CD14-positive monocyte (primary cell): ENCODE data around the gene ERBB4. TPM values are rescaled to one million over a fixed set of nuclear protein-coding genes. Genes with fewer than 3 reads are reported as not detected.
"Not testable (repeated sequence)": the region's sequence is repeated elsewhere in the genome, so short reads cannot be mapped to it uniquely, and the experiment has no call there.

ENCODE experiments used
- DNase-seq, 3 donors: peaks; one replicate each; pipeline ENCODE4 v3.0.0-alpha.2; 2011 to 2022
- H2AFZ ChIP-seq: 2 replicates; pipeline ENCODE4 v1.6.0; 2012; ENCODE audit warnings: mild to moderate bottlenecking, low read depth, low read length, inconsistent platforms; ENCODE audit not compliant: insufficient read depth, poor library complexity, severe bottlenecking
- H3K27ac ChIP-seq, 2 donors: 1 replicate in 1 of 2; 2 replicates in 1 of 2; pipeline ENCODE4 v1.5.1; 2012 to 2013; ENCODE audit warnings: low read length in 2 of 2, control low read depth in 1 of 2, inconsistent platforms in 1 of 2, low read depth in 1 of 2, mild to moderate bottlenecking in 1 of 2
- H3K27me3 ChIP-seq, 2 donors: one replicate each; pipeline versions ENCODE4 v1.6.0 to v1.6.1; 2011 to 2013; ENCODE audit warnings: low read length in 2 of 2; ENCODE audit not compliant: control insufficient read depth in 2 of 2, insufficient read depth in 2 of 2
- H3K36me3 ChIP-seq, 2 donors: replicated peaks in 1 of 2; 1 replicate in 1 of 2; 2 replicates in 1 of 2; pipeline versions ENCODE4 v1.5.1 to v1.6.1; 2012 to 2013; ENCODE audit warnings: low read length in 2 of 2, control low read depth in 1 of 2, inconsistent platforms in 1 of 2, mild to moderate bottlenecking in 1 of 2; ENCODE audit not compliant: insufficient read depth in 2 of 2, control insufficient read depth in 1 of 2
- H3K4me1 ChIP-seq, 2 donors: 1 replicate in 1 of 2; 2 replicates in 1 of 2; pipeline versions ENCODE4 v1.5.1 to v1.6.1; 2012 to 2013; ENCODE audit warnings: low read length in 2 of 2, control low read depth in 1 of 2, inconsistent platforms in 1 of 2, mild to moderate bottlenecking in 1 of 2, moderate library complexity in 1 of 2; ENCODE audit not compliant: insufficient read depth in 2 of 2, control insufficient read depth in 1 of 2
- H3K4me2 ChIP-seq: replicated peaks from 2 replicates; pipeline ENCODE3; 2012; ENCODE audit warnings: low read length, moderate library complexity, mild to moderate bottlenecking; ENCODE audit not compliant: poor library complexity, severe bottlenecking; ENCODE audit errors: extremely low read depth
- H3K4me3 ChIP-seq, 3 experiments: fragments of 200-600 bp in 1 of 3; sonication (generic) in 1 of 3; replicated peaks in 1 of 3; 1 replicate in 2 of 3; 2 replicates in 1 of 3; pipeline ENCODE4 v1.5.1; 2011 to 2013; ENCODE audit warnings: low read length in 3 of 3, mild to moderate bottlenecking in 3 of 3, control low read depth in 2 of 3, low read depth in 2 of 3, inconsistent platforms in 1 of 3, moderate library complexity in 1 of 3
- H3K79me2 ChIP-seq: 2 replicates; pipeline ENCODE4 v1.6.0; 2012; ENCODE audit warnings: mild to moderate bottlenecking, control low read depth, inconsistent platforms, low read length, moderate library complexity; ENCODE audit not compliant: insufficient read depth
- H3K9ac ChIP-seq: 2 replicates; pipeline ENCODE4 v1.6.0; 2017; ENCODE audit warnings: low read length, mild to moderate bottlenecking; ENCODE audit not compliant: insufficient read depth, poor library complexity, severe bottlenecking
- H3K9me3 ChIP-seq, 2 donors: replicated peaks in 1 of 2; 1 replicate in 1 of 2; 2 replicates in 1 of 2; pipeline versions ENCODE4 v1.5.1 to v1.6.1; 2012 to 2013; ENCODE audit warnings: low read length in 2 of 2, control low read depth in 1 of 2; ENCODE audit not compliant: control insufficient read depth in 1 of 2, insufficient read depth in 1 of 2
- H4K20me1 ChIP-seq: 2 replicates; pipeline ENCODE4 v1.6.0; 2012; ENCODE audit warnings: mild to moderate bottlenecking, low read length, control low read depth, moderate library complexity; ENCODE audit not compliant: insufficient read depth
- H3K27ac Mint-ChIP-seq, 7 donors: one replicate each; pipeline ENCODE4 v1.8.0; 2020; ENCODE audit warnings: mild to moderate bottlenecking in 7 of 7, mixed read lengths in 7 of 7, moderate library complexity in 6 of 7, inconsistent platforms in 2 of 7
- H3K27me3 Mint-ChIP-seq, 3 donors: one replicate each; pipeline ENCODE4 v1.8.0; 2021 to 2022; ENCODE audit warnings: low read depth in 3 of 3, mild to moderate bottlenecking in 3 of 3, mixed read lengths in 3 of 3, moderate library complexity in 3 of 3, inconsistent platforms in 1 of 3
- H3K36me3 Mint-ChIP-seq, 2 donors: one replicate each; pipeline ENCODE4 v1.8.0; 2020; ENCODE audit warnings: mixed read lengths in 2 of 2, inconsistent platforms in 1 of 2, mild to moderate bottlenecking in 1 of 2
- H3K4me1 Mint-ChIP-seq: one replicate; pipeline ENCODE4 v1.8.0; 2020; ENCODE audit warnings: mild to moderate bottlenecking, mixed read lengths
- H3K4me3 Mint-ChIP-seq, 2 donors: one replicate each; pipeline ENCODE4 v1.8.0; 2020; ENCODE audit warnings: mild to moderate bottlenecking in 2 of 2, mixed read lengths in 2 of 2, moderate library complexity in 1 of 2
- H3K9me3 Mint-ChIP-seq, 7 donors: one replicate each; pipeline ENCODE4 v1.8.0; 2020 to 2022; ENCODE audit warnings: mixed read lengths in 7 of 7, mild to moderate bottlenecking in 6 of 7, moderate library complexity in 6 of 7, inconsistent platforms in 2 of 7
- WGBS: methylation state at CpG from one replicate; pipeline ENCODE4 v1.1.5; 2013; ENCODE audit warnings: missing lambda C conversion rate; ENCODE audit not compliant: insufficient coverage; 5-methylcytosine and 5-hydroxymethylcytosine counted together
- intact Hi-C, 2 donors: fragments of 100-400 bp; cut with micrococcal nuclease; formaldehyde crosslinking; loops; one replicate each; pipeline versions ENCODE4 v1.15.0 to v1.15.1; 2023
- polyA plus RNA-seq, 3 donors: library from polyadenylated mRNA; depleted of rRNA in 1 of 3; unstranded in 2 of 3; stranded (reverse) in 1 of 3; fragments of 300-500 nt in 2 of 3; fragments of >200 nt in 1 of 3; fragmentation: Illumina TruSeq in 2 of 3; gene quantifications; 1 replicate in 2 of 3; 2 replicates in 1 of 3; pipeline ENCODE4 v1.2.3, GENCODE V29; 2012 to 2021
- TF ChIP-seq, protein P1 (sequence below): fragments of 200-600 bp; IDR thresholded peaks from one replicate; pipeline ENCODE4 v1.8.0; 2022; ENCODE audit warnings: antibody characterized with exemption, mild to moderate bottlenecking

Gene ERBB4
- polyA plus RNA-seq, 3 donors, result not detected

DNA sequence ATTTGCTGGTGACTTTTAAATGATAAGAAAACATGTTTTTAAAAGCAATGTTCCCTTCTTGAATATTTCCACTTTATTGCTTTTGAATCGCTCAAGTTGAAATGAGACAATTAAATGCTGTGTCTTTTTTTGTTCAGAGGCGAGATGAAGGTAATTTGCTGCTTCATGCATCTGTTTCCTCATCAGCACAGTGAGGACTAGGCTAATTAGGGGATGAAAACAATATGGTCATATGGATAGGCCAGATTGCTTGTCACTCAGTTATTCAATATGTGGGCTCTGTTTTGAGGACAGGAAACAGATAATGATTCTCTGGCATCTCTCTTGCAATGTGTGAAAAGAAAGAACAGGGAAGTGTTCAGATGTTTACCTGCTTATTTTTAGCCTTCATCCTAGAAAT lies 61.0 kb downstream of the ERBB4 start:
- Histone ChIP-seq H3K79me2 (no peaks in the 10 kb centered on the region), H3K9me3 (no peaks in the 10 kb centered on the region), H3K27ac (no peak overlapping the region), H3K9ac (no peak overlapping the region), H3K4me2 (no peak overlapping the region), H4K20me1 (no peaks in the 10 kb centered on the region), H2AFZ (no peak overlapping the region), H3K27me3 (no peaks in the 10 kb centered on the region), H3K36me3 (no peaks in the 10 kb centered on the region), H3K4me3 (no peak overlapping the region), H3K4me1 (no peaks in the 10 kb centered on the region)
- no peaks in the 10 kb centered on the region for H3K36me3 Mint-ChIP-seq
- no peak overlapping the region for H3K4me3 Mint-ChIP-seq
- 0% methylated on average over 1 of the region's 2 CpGs for WGBS
- DNase-seq, result no peak
- TF ChIP-seq, protein P1, sequence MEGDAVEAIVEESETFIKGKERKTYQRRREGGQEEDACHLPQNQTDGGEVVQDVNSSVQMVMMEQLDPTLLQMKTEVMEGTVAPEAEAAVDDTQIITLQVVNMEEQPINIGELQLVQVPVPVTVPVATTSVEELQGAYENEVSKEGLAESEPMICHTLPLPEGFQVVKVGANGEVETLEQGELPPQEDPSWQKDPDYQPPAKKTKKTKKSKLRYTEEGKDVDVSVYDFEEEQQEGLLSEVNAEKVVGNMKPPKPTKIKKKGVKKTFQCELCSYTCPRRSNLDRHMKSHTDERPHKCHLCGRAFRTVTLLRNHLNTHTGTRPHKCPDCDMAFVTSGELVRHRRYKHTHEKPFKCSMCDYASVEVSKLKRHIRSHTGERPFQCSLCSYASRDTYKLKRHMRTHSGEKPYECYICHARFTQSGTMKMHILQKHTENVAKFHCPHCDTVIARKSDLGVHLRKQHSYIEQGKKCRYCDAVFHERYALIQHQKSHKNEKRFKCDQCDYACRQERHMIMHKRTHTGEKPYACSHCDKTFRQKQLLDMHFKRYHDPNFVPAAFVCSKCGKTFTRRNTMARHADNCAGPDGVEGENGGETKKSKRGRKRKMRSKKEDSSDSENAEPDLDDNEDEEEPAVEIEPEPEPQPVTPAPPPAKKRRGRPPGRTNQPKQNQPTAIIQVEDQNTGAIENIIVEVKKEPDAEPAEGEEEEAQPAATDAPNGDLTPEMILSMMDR, result no peak
- H3K9me3 Mint-ChIP-seq, result no peaks in the 10 kb centered on the region
- intact Hi-C loops, result no loop called here
- H3K27me3 Mint-ChIP-seq, result no peaks in the 10 kb centered on the region
- no peaks in the 10 kb centered on the region for H3K4me1 Mint-ChIP-seq
- H3K27ac Mint-ChIP-seq, result no peak overlapping the region

DNA sequence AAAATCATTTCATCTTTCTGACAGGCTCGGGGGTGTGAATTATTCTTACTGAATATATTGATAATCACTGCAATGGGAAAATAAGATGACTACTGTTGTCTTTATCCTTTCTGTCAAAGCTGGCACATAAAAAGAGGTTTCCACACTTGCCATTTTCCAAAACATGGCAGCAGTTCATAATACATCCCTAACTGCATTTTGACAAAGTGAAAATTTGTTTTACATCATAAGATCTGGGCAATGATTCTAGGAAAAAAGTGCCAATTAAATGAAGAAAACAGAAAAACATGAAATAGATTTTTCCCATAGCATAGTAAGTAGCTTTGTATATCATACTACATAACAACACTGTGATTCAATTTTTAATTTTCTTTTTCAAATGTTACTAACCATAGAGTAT lies 65.4 kb downstream of the ERBB4 start:
- H3K27me3 Mint-ChIP-seq, result no peaks in the 10 kb centered on the region

DNA sequence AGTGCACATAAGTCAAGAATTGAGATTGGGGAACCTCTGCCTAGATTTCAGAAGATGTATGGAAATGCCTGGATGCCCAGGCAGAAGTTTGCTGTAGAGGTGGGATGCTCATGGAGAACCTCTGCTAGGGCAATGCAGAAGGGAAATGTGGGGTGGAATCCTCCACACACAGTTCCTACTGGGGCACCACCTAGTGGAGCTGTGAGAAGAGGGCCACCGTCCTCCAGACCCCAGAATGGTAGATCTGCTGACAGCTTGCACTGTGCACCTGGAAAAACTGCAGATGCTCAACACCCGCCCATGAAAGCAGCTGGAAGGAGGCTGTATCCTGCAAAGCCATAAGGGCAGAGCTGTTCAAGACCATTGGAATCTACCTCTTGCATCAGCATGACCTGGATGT lies 71.1 kb downstream of the ERBB4 start:
- DNase-seq, H2AFZ ChIP-seq, intact Hi-C loops, H3K4me3 Mint-ChIP-seq, H3K36me3 Mint-ChIP-seq, H3K4me1 Mint-ChIP-seq, H3K9ac ChIP-seq, H4K20me1 ChIP-seq, H3K27ac ChIP-seq, H3K27me3 ChIP-seq, H3K9me3 ChIP-seq, H3K4me3 ChIP-seq, H3K9me3 Mint-ChIP-seq, H3K36me3 ChIP-seq, H3K27me3 Mint-ChIP-seq, H3K4me1 ChIP-seq, H3K4me2 ChIP-seq, H3K27ac Mint-ChIP-seq, H3K79me2 ChIP-seq: not testable (repeated sequence)
- 60% methylated on average over 2 of the region's 2 CpGs for WGBS

More for the DNA sequence above, 65.4 kb downstream of the ERBB4 start:
- Histone ChIP-seq H3K36me3 (no peaks in the 10 kb centered on the region), H3K9ac (no peak overlapping the region), H3K4me3 (no peak overlapping the region), H3K27me3 (no peaks in the 10 kb centered on the region), H3K27ac (no peak overlapping the region), H4K20me1 (no peaks in the 10 kb centered on the region), H3K4me1 (no peaks in the 10 kb centered on the region), H2AFZ (no peak overlapping the region), H3K9me3 (no peaks in the 10 kb centered on the region), H3K79me2 (no peaks in the 10 kb centered on the region), H3K4me2 (no peak overlapping the region)
- H3K4me3 Mint-ChIP-seq, result no peak overlapping the region
- peaks cover 0 to 2% (median 0%) of the 10 kb centered on the region in 7 donors for H3K9me3 Mint-ChIP-seq
- TF ChIP-seq, protein P1, result no peak
- intact Hi-C loops, result no loop called here
- no peak for DNase-seq
- H3K27ac Mint-ChIP-seq, result no peak overlapping the region
- no peaks in the 10 kb centered on the region for H3K36me3 Mint-ChIP-seq
- H3K4me1 Mint-ChIP-seq, result no peaks in the 10 kb centered on the region
- WGBS, result no CpG with 5 or more reads among the region's 1 CpG
